ENCODE data around the gene ITGA6. TPM values are rescaled to one million over a fixed set of nuclear protein-coding genes. Genes with fewer than 3 reads are reported as not detected.

ITGA6 gene
- total RNA-seq, 1 experiment from 2014 or later: 93.1 TPM

- H3K4me1 ChIP-seq (ENCODE audit: control insufficient read depth in 1 of 2, insufficient read depth in 2 of 2, low read length in 2 of 2): peaks cover 21 to 82% of the 10 kb centered on the region in 2 experiments
- no peak overlapping the region for H2AFZ ChIP-seq (ENCODE audit: low read depth, low read length, poor library complexity, severe bottlenecking)
- no TSS peak for BruUV-seq (replicated peaks)
- no peaks in the 10 kb centered on the region for H4K20me1 ChIP-seq (ENCODE audit: insufficient read depth)
- intact Hi-C loops (cut with micrococcal nuclease): no loop called here
- H3K9me3 ChIP-seq (ENCODE audit: control insufficient read depth in 1 of 2, insufficient read depth in 1 of 2, low read depth in 1 of 2, low read length in 2 of 2): no peaks in the 10 kb centered on the region
- peaks cover 96% of the 10 kb centered on the region for H3K79me2 ChIP-seq (ENCODE audit: insufficient read depth, low read length)
- DNase-seq (ENCODE audit: low read depth, low spot score): no peak
- no peak overlapping the region for H3K27ac ChIP-seq (ENCODE audit: low read depth, low read length)
- ChIA-PET POLR2A (no interaction called here), RAD21 (ENCODE audit: low non-redundant PET in 1 of 2, low total read pairs in 2 of 2, uncharacterized antibody in 2 of 2, unreplicated experiment in 2 of 2) (no interaction called here), CTCF (no interaction called here)
- TF ChIP-seq ZBTB33 (IDR thresholded peaks at IDR 0.05; ENCODE audit: extremely low read depth, insufficient replicate concordance, low read length) (no peak), EZH2 (IDR thresholded peaks at IDR 0.05) (no peak), ELF1 (IDR thresholded peaks at IDR 0.05; ENCODE audit: borderline replicate concordance, low read depth) (no peak)
- H3K27me3 ChIP-seq (ENCODE audit: insufficient read depth, low read length): no peaks in the 10 kb centered on the region
- peak overlapping the region; percentile 12 for H3K9ac ChIP-seq (ENCODE audit: low read length)
- H3K36me3 ChIP-seq (ENCODE audit: control insufficient read depth in 1 of 2, insufficient read depth in 2 of 2, low read length in 2 of 2): 0 out of 4 replicates have a peak, but pooled peaks cover 0 to 3% of the 10 kb centered on the region in 2 experiments
- peak; percentile 23; the same call in 1 of the 2 replicates for ATAC-seq
- H3K9me2 ChIP-seq (ENCODE audit: insufficient read depth): no peaks in the 10 kb centered on the region
- H3K4me2 ChIP-seq (ENCODE audit: low read length): peak overlapping the region; percentile 47
- no peak overlapping the region for H3K4me3 ChIP-seq (replicated peaks in 1 of 2; ENCODE audit: low read depth in 1 of 2, low read length in 2 of 2)
Measured at GRCh38 chr2:172455121-172455515, 27.7 kb downstream of the ITGA6 start.

- intact Hi-C loops (cut with micrococcal nuclease): no loop called here
- Histone ChIP-seq H3K4me3 (replicated peaks in 1 of 2; ENCODE audit: low read depth in 1 of 2, low read length in 2 of 2) (no peak overlapping the region), H2AFZ (ENCODE audit: low read depth, low read length, poor library complexity, severe bottlenecking) (no peak overlapping the region), H3K9ac (ENCODE audit: low read length) (peak overlapping the region; percentile 12), H4K20me1 (ENCODE audit: insufficient read depth) (no peaks in the 10 kb centered on the region), H3K27me3 (ENCODE audit: insufficient read depth, low read length) (no peaks in the 10 kb centered on the region), H3K9me2 (ENCODE audit: insufficient read depth) (no peaks in the 10 kb centered on the region), H3K9me3 (ENCODE audit: control insufficient read depth in 1 of 2, insufficient read depth in 1 of 2, low read depth in 1 of 2, low read length in 2 of 2) (no peaks in the 10 kb centered on the region), H3K27ac (ENCODE audit: low read depth, low read length) (no peak overlapping the region), H3K79me2 (ENCODE audit: insufficient read depth, low read length) (peaks cover 98% of the 10 kb centered on the region), H3K4me2 (ENCODE audit: low read length) (peak overlapping the region; percentile 47), H3K4me1 (ENCODE audit: control insufficient read depth in 1 of 2, insufficient read depth in 2 of 2, low read length in 2 of 2) (peaks cover 17 to 86% of the 10 kb centered on the region in 2 experiments), H3K36me3 (ENCODE audit: control insufficient read depth in 1 of 2, insufficient read depth in 2 of 2, low read length in 2 of 2) (0 out of 4 replicates have a peak, but pooled peaks cover 0 to 3% of the 10 kb centered on the region in 2 experiments)
- CTCF ChIA-PET: no interaction called here
- RAD21 ChIA-PET (ENCODE audit: low non-redundant PET in 1 of 2, low total read pairs in 2 of 2, uncharacterized antibody in 2 of 2, unreplicated experiment in 2 of 2): no interaction called here
- POLR2A ChIA-PET: interaction anchor here (1.7 kb wide), 1 partner anchor 14 kb away, joined by 7 read pairs; no protein-coding TSS in a partner anchor
- no peak for DNase-seq (ENCODE audit: low read depth, low spot score)
- TF ChIP-seq RAD21 (IDR thresholded peaks at IDR 0.05; ENCODE audit: low read depth): peak; percentile 55
- peak in 1 of 3 experiments; percentile 12; a peak in 1 of 6 replicates for TF ChIP-seq CTCF (IDR thresholded peaks at IDR 0.05 in 2 of 3, conservative IDR thresholded peaks at IDR 0.05 in 1 of 3; ENCODE audit: borderline replicate concordance in 1 of 3, insufficient read depth in 1 of 3, low read depth in 2 of 3, low read length in 2 of 3)
- TF ChIP-seq POLR2AphosphoS5 (IDR thresholded peaks at IDR 0.05; ENCODE audit: low read depth, low read length): no peak
- TF ChIP-seq EGR1 (IDR thresholded peaks at IDR 0.05; ENCODE audit: low read depth): no peak
- no TSS peak for BruUV-seq (replicated peaks)
- ATAC-seq: peak; percentile 74
Measured at GRCh38 chr2:172456002-172456401, 28.6 kb downstream of the ITGA6 start.

Measured in HCT116 (cell line).